Bronchial epithelial cell (primary cell): ENCODE results near the gene ATAD5. TPM values are rescaled to one million over a fixed set of nuclear protein-coding genes. Genes with fewer than 3 reads are reported as not detected.
"Not testable (repeated sequence)": the region's sequence is repeated elsewhere in the genome, so short reads cannot be mapped to it uniquely, and the experiment has no call there.

Source experiments
- DNase-seq: peaks from one replicate; pipeline ENCODE4 v3.0.0-alpha.2; 2010; ENCODE audit warnings: low read depth
- FAIRE-seq: peaks from 2 replicates; lab custom pipeline; 2011; peaks lifted over from hg19 to GRCh38; lab: Jason Lieb, UNC
- H3K27me3 ChIP-seq: 2 replicates; pipeline ENCODE4 v1.5.1; 2011; ENCODE audit warnings: low read length; ENCODE audit not compliant: control insufficient read depth, insufficient read depth
- H3K36me3 ChIP-seq: 2 replicates; pipeline ENCODE4 v1.5.1; 2011; ENCODE audit warnings: low read length; ENCODE audit not compliant: control insufficient read depth, insufficient read depth
- H3K4me3 ChIP-seq: 2 replicates; pipeline ENCODE4 v1.5.1; 2011; ENCODE audit warnings: mild to moderate bottlenecking, low read depth, low read length, control low read depth
- CTCF ChIP-seq: IDR thresholded peaks from 2 replicates; pipeline ENCODE4 v1.5.1; 2011; ENCODE audit warnings: mild to moderate bottlenecking, moderate library complexity, low read length, control low read depth, inconsistent platforms; ENCODE audit not compliant: insufficient read depth, severe bottlenecking
- total RNA-seq: library from RNA; depleted of rRNA; stranded (reverse); fragments of >200 nt; gene quantifications from 2 replicates; pipeline ENCODE4 v1.2.1, GENCODE V29; 2014

The ATAD5 gene
- total RNA-seq, 1 donor from 2014 or later: 0.53 TPM

- H3K4me3 ChIP-seq: no peak overlapping the region
- DNase-seq (no peak), FAIRE-seq (no peak)
- H3K27me3 ChIP-seq: no peaks in the 10 kb centered on the region
- no peaks in the 10 kb centered on the region for H3K36me3 ChIP-seq
- no peak for TF ChIP-seq CTCF
Observed at GRCh38 chr17:30821871-30822723, 9.7 kb upstream of the ATAD5 start.

- not testable (repeated sequence) for H3K4me3 ChIP-seq, H3K36me3 ChIP-seq, DNase-seq, H3K27me3 ChIP-seq, FAIRE-seq
Observed at GRCh38 chr17:30822919-30823318, 8.8 kb upstream of the ATAD5 start.

GRCh38 chr17:30823421-30823820 is 8.3 kb upstream of the ATAD5 start:
- no peak for FAIRE-seq
- no peaks in the 10 kb centered on the region for H3K36me3 ChIP-seq
- TF ChIP-seq CTCF: no peak

DNA sequence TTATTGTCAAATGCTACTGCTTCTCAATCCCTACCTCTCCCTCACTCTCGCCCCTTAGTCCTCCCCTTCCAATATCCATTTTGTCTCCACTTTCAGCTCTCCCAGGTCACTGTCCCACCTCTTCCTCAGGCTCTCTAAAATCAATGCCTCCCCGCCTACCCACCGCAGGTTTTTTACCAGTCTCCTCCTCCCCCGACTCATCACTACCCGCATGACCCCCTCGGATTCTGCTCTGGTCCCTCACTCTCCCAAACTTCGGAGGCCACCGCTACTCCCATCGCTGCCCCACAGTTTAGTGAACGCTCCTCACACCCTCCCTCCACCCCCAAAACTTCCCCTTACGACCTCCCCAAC is 7.8 kb upstream of the ATAD5 start:
- no peak for TF ChIP-seq CTCF
- no peak for FAIRE-seq
- Histone ChIP-seq H3K4me3 (peak overlapping the region; percentile 74), H3K36me3 (no peaks in the 10 kb centered on the region), H3K27me3 (no peaks in the 10 kb centered on the region)
- no peak for DNase-seq

More at GRCh38 chr17:30823421-30823820, 8.3 kb upstream of the ATAD5 start:
- no peak for DNase-seq
- Histone ChIP-seq H3K4me3 (peak overlapping the region; percentile 74), H3K27me3 (no peaks in the 10 kb centered on the region)

GRCh38 chr17:30824356-30825145 is 7.2 kb upstream of the ATAD5 start, which contains the start of gene CRLF3:
TSS of gene CRLF3 (minus strand) at chr17:30824692. CDS start at chr17:30824651, 41 bp downstream.
- peak; percentile 62 for TF ChIP-seq CTCF
- H3K36me3 ChIP-seq: no peaks in the 10 kb centered on the region
- peak within 1 kb of the TSS; percentile 74 for H3K4me3 ChIP-seq
- FAIRE-seq (no peak), DNase-seq (peak; percentile 82)
- no peaks in the 10 kb centered on the region for H3K27me3 ChIP-seq

GRCh38 chr17:30827082-30827481 is 4.7 kb upstream of the ATAD5 start:
- DNase-seq (no peak), FAIRE-seq (no peak)
- Histone ChIP-seq H3K4me3 (no peak overlapping the region), H3K27me3 (no peaks in the 10 kb centered on the region), H3K36me3 (no peaks in the 10 kb centered on the region)
- TF ChIP-seq CTCF: no peak
